Hepatocyte (in vitro differentiated cells): Measurements from ENCODE around the gene ZNF423. TPM values are rescaled to one million over a fixed set of nuclear protein-coding genes. Genes with fewer than 3 reads are reported as not detected.

Source experiments
- DNase-seq: peaks from one replicate; pipeline ENCODE4 v3.0.0-alpha.2; 2016; ENCODE audit warnings: low spot score
- H2AFZ ChIP-seq: fragments of 200-600 bp; sonication (generic); 2 replicates; pipeline ENCODE4 v1.6.0; 2016; ENCODE audit warnings: antibody characterized with exemption, mild to moderate bottlenecking
- H3K27ac ChIP-seq: fragments of 200-600 bp; sonication (generic); 2 replicates; pipeline ENCODE4 v1.5.1; 2016; ENCODE audit warnings: mild to moderate bottlenecking
- H3K27me3 ChIP-seq: fragments of 200-600 bp; sonication (generic); 2 replicates; pipeline ENCODE4 v1.6.1; 2016
- H3K36me3 ChIP-seq: fragments of 200-600 bp; sonication (generic); replicated peaks from 2 replicates; pipeline ENCODE4 v1.5.1; 2016; ENCODE audit warnings: low read depth; ENCODE audit not compliant: insufficient read depth
- H3K4me1 ChIP-seq: fragments of 200-600 bp; sonication (generic); 2 replicates; pipeline ENCODE4 v1.5.1; 2016; ENCODE audit warnings: mild to moderate bottlenecking, moderate library complexity; ENCODE audit not compliant: insufficient read depth
- H3K4me2 ChIP-seq: fragments of 200-600 bp; sonication (generic); 2 replicates; pipeline ENCODE4 v1.6.0; 2016
- H3K4me3 ChIP-seq: fragments of 200-600 bp; sonication (generic); 2 replicates; pipeline ENCODE4 v1.5.1; 2016; ENCODE audit warnings: mild to moderate bottlenecking
- H3K79me2 ChIP-seq: fragments of 200-600 bp; sonication (generic); 2 replicates; pipeline ENCODE4 v1.6.0; 2017; ENCODE audit warnings: mild to moderate bottlenecking
- H3K9me2 ChIP-seq: fragments of 200-600 bp; sonication (generic); replicated peaks from 2 replicates; pipeline ENCODE4 v1.6.0; 2017; ENCODE audit warnings: mild to moderate bottlenecking; ENCODE audit not compliant: insufficient read depth
- H3K9me3 ChIP-seq: fragments of 200-600 bp; sonication (generic); 2 replicates; pipeline ENCODE4 v1.5.1; 2016; ENCODE audit warnings: low read depth, mild to moderate bottlenecking
- H4K20me1 ChIP-seq: fragments of 200-600 bp; sonication (generic); 2 replicates; pipeline ENCODE4 v1.6.0; 2016; ENCODE audit warnings: mild to moderate bottlenecking; ENCODE audit not compliant: insufficient read depth, poor library complexity, severe bottlenecking
- CTCF ChIP-seq: fragments of 200-600 bp; sonication (generic); IDR thresholded peaks from 2 replicates; pipeline ENCODE4 v1.5.1; 2016; ENCODE audit warnings: antibody characterized with exemption, mild to moderate bottlenecking; ENCODE audit not compliant: poor library complexity
- EZH2 ChIP-seq: fragments of 200-600 bp; sonication (generic); IDR thresholded peaks from 2 replicates; pipeline ENCODE4 v1.6.1; 2016; ENCODE audit warnings: antibody characterized with exemption, mild to moderate bottlenecking, borderline replicate concordance
- EZH2phosphoT487 ChIP-seq: fragments of 200-600 bp; sonication (generic); IDR thresholded peaks from one replicate; pipeline ENCODE4 v1.6.1; 2018; ENCODE audit warnings: antibody characterized with exemption, mild to moderate bottlenecking, low read depth, moderate library complexity; ENCODE audit not compliant: unreplicated experiment, severe bottlenecking
- WGBS: methylation state at CpG from one replicate; pipeline ENCODE4 v1.1.6; 2016; ENCODE audit warnings: low lambda C conversion rate; ENCODE audit errors: missing lambda C conversion rate; 5-methylcytosine and 5-hydroxymethylcytosine counted together
- polyA plus RNA-seq: library from polyadenylated mRNA; unstranded; fragments of >200 nt; fragmentation: Nextera tagmentation; extraction: Ambion mirVana; gene quantifications from 2 replicates; pipeline ENCODE4 v1.2.1, GENCODE V29; 2016
- total RNA-seq: library from RNA; depleted of rRNA; stranded (reverse); fragments of >200 nt; gene quantifications from 2 replicates; pipeline ENCODE4 v1.2.3, GENCODE V29; 2014

The ZNF423 gene
- total and polyA plus RNA-seq, 2 experiments from 2014 or later: 9.6 to 11.8 TPM

DNA sequence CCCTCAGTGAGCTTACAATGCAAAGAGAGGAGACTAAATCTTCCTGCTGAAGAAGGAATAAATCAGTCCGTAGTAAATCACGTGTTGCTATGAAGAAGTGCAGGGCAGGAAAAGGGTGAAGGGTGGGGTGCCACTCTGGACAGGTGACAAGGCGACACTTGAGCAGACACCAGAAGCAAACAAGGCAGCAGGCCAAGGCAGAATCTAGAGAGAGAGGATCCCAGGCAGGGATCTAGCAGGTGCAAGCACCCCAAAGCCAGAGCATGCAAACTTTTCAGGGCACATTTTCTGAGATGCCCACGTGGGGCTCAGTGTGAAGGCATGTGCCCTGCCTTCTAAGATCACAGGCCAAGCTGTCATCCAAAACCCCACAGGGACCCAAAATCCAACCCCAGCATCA, 193.3 kb downstream of the ZNF423 start:
- H3K9me3 ChIP-seq: no peaks in the 10 kb centered on the region

GRCh38 chr16:49661465-49662187, 194.3 kb downstream of the ZNF423 start:
- H4K20me1 ChIP-seq: no peaks in the 10 kb centered on the region
- H3K4me3 ChIP-seq: no peak overlapping the region
- H3K79me2 ChIP-seq: no peaks in the 10 kb centered on the region
- no peak overlapping the region for H3K27ac ChIP-seq
- DNase-seq: no peak
- TF ChIP-seq EZH2 (no peak), CTCF (no peak), EZH2phosphoT487 (no peak)
- H3K4me2 ChIP-seq: no peak overlapping the region
- H3K4me1 ChIP-seq: peaks cover 55% of the 10 kb centered on the region
- H3K9me2 ChIP-seq: no peaks in the 10 kb centered on the region
- 84% methylated on average over 15 of the region's 16 CpGs for WGBS
- no peaks in the 10 kb centered on the region for H3K9me3 ChIP-seq
- H3K36me3 ChIP-seq: no peaks in the 10 kb centered on the region
- no peak overlapping the region for H2AFZ ChIP-seq
- H3K27me3 ChIP-seq: no peaks in the 10 kb centered on the region

More for the DNA sequence above, 193.3 kb downstream of the ZNF423 start:
- no peak for DNase-seq
- WGBS: 99% methylated on average over 4 of the region's 4 CpGs
- no peak overlapping the region for H3K4me3 ChIP-seq
- H3K27ac ChIP-seq: no peak overlapping the region
- no peaks in the 10 kb centered on the region for H3K27me3 ChIP-seq
- peaks cover 57% of the 10 kb centered on the region for H3K4me1 ChIP-seq
- no peaks in the 10 kb centered on the region for H4K20me1 ChIP-seq
- H2AFZ ChIP-seq: no peak overlapping the region
- no peak overlapping the region for H3K4me2 ChIP-seq
- no peak for TF ChIP-seq CTCF
- no peak for TF ChIP-seq EZH2phosphoT487
- no peak for TF ChIP-seq EZH2
- no peaks in the 10 kb centered on the region for H3K36me3 ChIP-seq
- H3K9me2 ChIP-seq: no peaks in the 10 kb centered on the region
- H3K79me2 ChIP-seq: no peaks in the 10 kb centered on the region

DNA sequence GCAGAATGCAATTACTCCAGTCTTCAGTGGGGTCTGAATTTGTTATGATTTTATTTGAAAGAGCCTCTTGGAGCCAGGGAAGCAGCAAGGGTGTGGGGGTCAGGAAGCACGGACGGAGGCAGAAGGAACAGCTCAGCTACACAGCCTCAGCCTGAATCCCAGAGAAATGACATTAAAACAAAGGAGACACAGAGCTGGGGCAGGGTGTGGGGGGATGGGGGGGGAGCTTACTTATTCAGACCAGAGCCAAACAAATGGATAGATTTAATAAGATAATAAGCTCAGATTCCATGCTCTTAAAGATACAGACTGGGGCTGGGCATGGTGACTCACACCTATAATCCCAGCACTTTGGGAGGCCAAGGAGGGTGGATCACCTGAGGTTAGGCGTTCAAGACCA, 195.3 kb downstream of the ZNF423 start:
- Histone ChIP-seq H3K27me3 (no peaks in the 10 kb centered on the region), H4K20me1 (no peaks in the 10 kb centered on the region), H3K9me3 (no peaks in the 10 kb centered on the region), H3K27ac (peak overlapping the region; percentile 53), H2AFZ (no peak overlapping the region), H3K4me2 (no peak overlapping the region), H3K9me2 (no peaks in the 10 kb centered on the region), H3K4me1 (peaks cover 47% of the 10 kb centered on the region), H3K4me3 (no peak overlapping the region), H3K79me2 (no peaks in the 10 kb centered on the region), H3K36me3 (no peaks in the 10 kb centered on the region)
- no peak for TF ChIP-seq CTCF
- TF ChIP-seq EZH2: no peak
- no peak for TF ChIP-seq EZH2phosphoT487
- 53% methylated on average over 3 of the region's 3 CpGs for WGBS
- no peak for DNase-seq

DNA sequence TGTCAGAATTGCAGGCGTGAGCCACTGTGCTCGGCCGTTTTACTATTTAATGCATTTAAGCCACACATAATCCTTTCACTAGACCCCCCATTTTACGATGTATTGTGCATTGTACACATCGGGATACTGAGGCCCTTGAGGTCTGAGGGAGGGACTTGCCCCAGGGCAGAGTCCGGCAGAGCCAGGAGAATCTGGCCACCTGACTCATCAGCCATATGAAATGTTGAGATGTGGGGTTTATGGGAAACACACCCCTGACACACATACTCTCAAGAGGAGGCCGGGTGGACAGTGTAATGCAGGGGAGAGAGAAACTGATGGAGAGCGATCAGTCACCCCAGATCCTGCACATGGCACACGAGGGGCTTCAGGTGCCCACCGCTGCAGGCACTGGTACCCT, 196.6 kb downstream of the ZNF423 start:
- peak; percentile 43 for DNase-seq
- WGBS: 58% methylated on average over 10 of the region's 10 CpGs
- TF ChIP-seq EZH2phosphoT487 (no peak), CTCF (no peak), EZH2 (no peak)

More for the DNA sequence above, 196.6 kb downstream of the ZNF423 start:
- Histone ChIP-seq H3K4me1 (peaks cover 45% of the 10 kb centered on the region), H4K20me1 (no peaks in the 10 kb centered on the region), H3K9me3 (no peaks in the 10 kb centered on the region), H3K27me3 (no peaks in the 10 kb centered on the region), H3K36me3 (no peaks in the 10 kb centered on the region), H3K4me2 (no peak overlapping the region), H3K79me2 (no peaks in the 10 kb centered on the region), H3K4me3 (no peak overlapping the region), H3K9me2 (no peaks in the 10 kb centered on the region), H2AFZ (no peak overlapping the region), H3K27ac (peak overlapping the region; percentile 67)
